ENCODE measurements around the gene SCYGR5. TPM values are rescaled to one million over a fixed set of nuclear protein-coding genes. Genes with fewer than 3 reads are reported as not detected.
"Not testable (repeated sequence)": the region's sequence is repeated elsewhere in the genome, so short reads cannot be mapped to it uniquely, and the experiment has no call there.

The SCYGR5 gene
- total RNA-seq, 1 donor from 2014 or later, result not detected

GRCh38 chr2:227673620-227674019 is 7.0 kb downstream of the SCYGR5 start:
- not testable (repeated sequence) for DNase-seq (ENCODE audit: low spot score)

DNA sequence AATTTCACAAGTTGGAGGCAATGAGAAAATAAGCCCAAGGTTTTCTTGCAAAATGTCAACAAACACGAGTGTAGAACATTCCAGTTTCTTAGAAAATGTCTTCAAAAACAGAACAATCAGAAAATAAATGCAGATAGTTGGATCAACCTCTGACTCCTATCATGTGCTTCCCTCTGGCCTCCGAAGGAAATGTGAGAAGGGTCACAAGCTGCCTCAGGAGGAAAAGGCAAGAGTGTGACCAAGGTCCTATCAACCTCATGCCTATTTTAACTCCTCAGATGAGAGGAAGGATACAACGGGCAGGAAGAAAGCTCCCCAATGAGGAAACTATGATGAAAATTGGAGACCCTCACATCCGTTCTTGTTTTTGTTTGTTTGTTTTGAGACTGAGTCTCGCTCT is 7.9 kb downstream of the SCYGR5 start:
- no peak for DNase-seq (ENCODE audit: low spot score)

- DNase-seq (ENCODE audit: low spot score), result no peak
Observed at GRCh38 chr2:227677928-227678327, 11.3 kb downstream of the SCYGR5 start.

DNA sequence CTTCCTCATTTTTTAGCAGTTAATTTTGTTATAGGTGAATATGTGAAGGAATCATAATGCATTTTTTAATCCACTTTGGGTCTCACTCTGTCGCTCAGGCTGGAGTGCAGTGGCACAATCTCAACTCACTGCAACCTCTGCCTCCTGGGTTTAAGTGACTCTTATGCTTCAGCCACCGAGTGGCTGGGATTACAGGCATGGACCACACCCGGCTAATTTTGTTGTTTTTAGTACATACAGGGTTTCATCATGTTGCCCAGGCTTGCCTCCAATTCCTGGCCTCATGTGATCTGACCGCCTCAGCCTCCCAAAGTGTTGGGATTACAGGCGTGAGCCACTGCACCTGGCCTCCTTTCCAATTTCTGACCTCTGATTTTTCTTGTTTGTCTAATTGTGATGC is 17.7 kb downstream of the SCYGR5 start:
- no peak for DNase-seq (ENCODE audit: low spot score)

DNA sequence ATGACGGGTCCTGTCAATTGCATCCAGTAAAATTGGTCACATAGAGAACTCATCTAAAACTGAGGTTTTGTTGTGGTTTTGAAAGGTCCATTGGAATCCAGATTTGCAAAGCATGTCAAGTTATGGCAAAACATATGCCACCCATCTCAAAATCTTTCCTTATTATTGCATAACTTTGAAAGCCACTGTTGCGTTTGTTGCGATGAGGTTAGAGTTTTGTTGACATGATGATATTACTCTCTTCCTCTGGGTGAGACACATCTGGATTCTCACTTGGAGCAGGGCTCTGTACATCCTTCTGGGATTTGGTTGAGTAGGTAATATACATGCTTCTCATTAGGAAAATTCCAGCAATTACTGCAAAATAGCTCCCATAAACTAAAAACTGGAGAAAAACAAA is 20.6 kb downstream of the SCYGR5 start:
- no peak for DNase-seq (ENCODE audit: low spot score)

GRCh38 chr2:227696990-227697679 is 30.5 kb downstream of the SCYGR5 start:
- DNase-seq (ENCODE audit: low spot score), result no peak

DNA sequence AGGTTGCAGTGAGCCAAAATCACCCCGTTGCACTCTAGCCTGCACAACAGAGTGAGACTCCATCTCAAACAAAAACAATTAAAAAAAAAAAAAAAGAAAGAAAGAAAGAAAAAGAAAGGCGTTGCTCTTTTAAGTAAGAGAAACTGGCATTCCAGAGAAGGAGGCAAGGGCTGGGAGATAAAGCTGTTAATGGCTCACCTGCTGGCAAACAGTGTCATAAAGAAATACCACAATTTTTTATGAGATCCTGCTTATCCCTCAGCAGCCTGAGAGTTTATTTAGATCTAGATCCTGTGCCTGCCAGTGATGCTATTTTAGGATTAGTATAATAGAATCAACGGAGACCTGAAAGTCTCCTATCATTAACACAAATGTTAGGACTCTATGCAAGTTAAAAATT is 35.0 kb downstream of the SCYGR5 start:
- no peak for DNase-seq (ENCODE audit: low spot score)

DNA sequence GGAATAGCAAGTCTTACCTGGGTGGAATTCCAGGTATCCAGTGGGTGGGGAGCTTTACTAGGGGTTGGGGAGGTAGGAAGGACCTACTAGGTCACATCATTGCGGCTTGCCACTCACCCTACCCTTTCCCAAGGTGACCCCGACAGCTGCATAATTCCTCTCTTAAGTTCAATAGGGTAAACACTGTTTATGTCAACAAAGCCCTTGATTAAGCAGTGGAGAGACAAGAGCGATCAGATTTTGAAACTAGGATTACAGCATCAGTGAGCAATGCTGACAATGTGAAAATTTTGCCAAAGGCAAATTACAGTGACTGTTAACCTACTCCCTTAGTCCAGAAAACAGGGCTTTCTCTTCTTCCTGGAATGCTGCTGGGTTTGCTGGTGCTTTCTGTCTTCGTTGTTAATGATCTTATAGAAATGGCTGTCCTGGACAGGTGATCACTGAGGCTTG is 36.7 kb downstream of the SCYGR5 start:
- DNase-seq (ENCODE audit: low spot score), result no peak

DNA sequence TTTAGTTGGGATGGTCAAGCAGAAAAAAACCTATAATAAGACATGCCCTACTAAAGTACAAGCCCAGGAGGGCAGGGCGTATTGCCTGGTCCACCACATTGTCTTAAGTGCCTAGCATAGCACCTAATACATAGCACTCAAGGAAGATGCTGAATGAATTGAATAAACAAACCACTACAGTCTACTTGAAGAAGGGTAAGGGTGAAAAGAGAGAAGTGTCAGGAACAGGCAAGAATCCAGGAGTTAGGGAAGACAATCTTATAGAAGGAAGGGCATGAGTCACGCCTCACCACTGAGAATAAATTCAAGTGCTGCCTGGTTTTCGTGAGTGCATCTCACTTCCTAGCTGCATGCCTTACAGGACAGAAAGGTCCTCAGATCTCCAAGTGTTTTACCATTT is 37.4 kb downstream of the SCYGR5 start:
- no peak for DNase-seq (ENCODE audit: low spot score)

GRCh38 chr2:227706859-227707258 is 40.3 kb downstream of the SCYGR5 start:
- DNase-seq (ENCODE audit: low spot score), result no peak

GRCh38 chr2:227707390-227707789 is 40.8 kb downstream of the SCYGR5 start:
- no peak for DNase-seq (ENCODE audit: low spot score)

GRCh38 chr2:227710986-227711385 is 44.4 kb downstream of the SCYGR5 start:
- DNase-seq (ENCODE audit: low spot score), result no peak

- DNase-seq (ENCODE audit: low spot score), result no peak
Observed at GRCh38 chr2:227713291-227713690, 46.7 kb downstream of the SCYGR5 start.

GRCh38 chr2:227716501-227716900 is 49.9 kb downstream of the SCYGR5 start:
- no peak for DNase-seq (ENCODE audit: low spot score)

Other genes starting within 250 kb of the SCYGR5 start
- 80.5 TPM for gene AGFG1, start 194.6 kb upstream of the SCYGR5 start, total RNA-seq
- gene SCYGR2, start 67.9 kb upstream of the SCYGR5 start, total RNA-seq, result not detected
- gene SCYGR3, start 52.0 kb upstream of the SCYGR5 start, total RNA-seq, result not detected
- gene SCYGR4, start 49.3 kb upstream of the SCYGR5 start, total RNA-seq, result not detected
- 1.9 TPM for gene SLC19A3, start 51.2 kb downstream of the SCYGR5 start, total RNA-seq
- not detected for gene SCYGR6, start 58.0 kb downstream of the SCYGR5 start, total RNA-seq
- gene SCYGR7, start 61.5 kb downstream of the SCYGR5 start, total RNA-seq, result not detected
- gene SCYGR8, start 79.1 kb downstream of the SCYGR5 start, total RNA-seq, result not detected
- gene CCL20, start 147.0 kb downstream of the SCYGR5 start, total RNA-seq, result 2.3 TPM
- not detected for gene DAW1, start 204.8 kb downstream of the SCYGR5 start, total RNA-seq

Data from ureter (tissue), 1 donor.